Hematopoietic multipotent progenitor cell (in vitro differentiated cells): ENCODE data around the gene AFTPH. TPM values are rescaled to one million over a fixed set of nuclear protein-coding genes. Genes with fewer than 3 reads are reported as not detected.

Source experiments
- small RNA-seq: library from RNA; depleted of rRNA; stranded (forward); fragments of <200 nt; gene quantifications from one replicate; pipeline ENCODE3, GENCODE V24; 2012
- total RNA-seq: library from RNA; depleted of rRNA; stranded (reverse); fragments of >200 nt; gene quantifications from one replicate; pipeline ENCODE4 v1.2.3, GENCODE V29; 2012

AFTPH gene
- total RNA-seq, 1 donor, result 33.1 TPM

Small RNAs within 50 kb of the gene (small RNA-seq; reads per million reads assigned to genes)
- not detected for gene RNU6-100P

Other genes starting within 250 kb of the AFTPH start
- 2.2 TPM for gene LGALSL, start 70.2 kb upstream of the AFTPH start, total RNA-seq
- 21.3 TPM for gene SERTAD2, start 129.6 kb downstream of the AFTPH start, total RNA-seq